ENCODE data around the gene OTOG. TPM values are rescaled to one million over a fixed set of nuclear protein-coding genes. Genes with fewer than 3 reads are reported as not detected.

OTOG gene
- total RNA-seq, 2 experiments from 2014 or later: not detected

DNA sequence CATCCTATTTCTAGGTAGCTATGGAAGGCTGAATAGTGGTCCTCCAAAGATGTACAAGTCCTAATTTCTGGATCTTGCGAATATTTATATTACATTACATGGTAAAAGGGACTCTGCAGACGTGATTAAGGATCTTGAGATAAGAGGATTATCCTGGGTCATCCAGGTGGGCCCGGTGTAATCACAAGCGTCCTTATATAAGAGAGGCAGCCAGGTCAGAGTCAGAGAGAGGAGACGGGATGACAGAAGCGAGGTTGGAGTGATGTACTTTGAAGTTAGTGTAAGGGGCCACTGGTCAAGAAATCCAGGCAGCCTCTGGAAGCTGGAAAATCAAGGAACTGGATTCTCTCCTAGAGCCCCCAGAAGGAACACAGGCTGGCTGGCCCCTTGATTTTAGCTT is 102.2 kb downstream of the OTOG start:
- Histone ChIP-seq H3K9me3 (ENCODE audit: control insufficient read depth in 1 of 2, insufficient read depth in 1 of 2, low read length in 2 of 2) (peaks cover 7 to 20% of the 10 kb centered on the region in 2 experiments), H3K36me3 (ENCODE audit: insufficient read depth, low read length) (no peaks in the 10 kb centered on the region), H3K4me3 (ENCODE audit: low read length) (no peak overlapping the region), H3K27ac (ENCODE audit: low read depth in 1 of 2, low read length in 2 of 2) (no peak overlapping the region), H3K27me3 (ENCODE audit: control insufficient read depth in 1 of 2, insufficient read depth in 2 of 2, low read length in 2 of 2) (peaks cover 37 to 41% of the 10 kb centered on the region in 2 experiments), H3K4me1 (ENCODE audit: insufficient read depth, low read length) (no peaks in the 10 kb centered on the region)
- Mint-ChIP-seq H3K4me1 (ENCODE audit: low read depth) (no peaks in the 10 kb centered on the region), H3K9me3 (no peaks in the 10 kb centered on the region), H3K36me3 (ENCODE audit: low read depth) (no peaks in the 10 kb centered on the region), H3K27ac (no peak overlapping the region), H3K4me3 (no peak overlapping the region), H3K27me3 (peaks cover 66% of the 10 kb centered on the region)
- no peak for DNase-seq
- TF ChIP-seq, protein P1, sequence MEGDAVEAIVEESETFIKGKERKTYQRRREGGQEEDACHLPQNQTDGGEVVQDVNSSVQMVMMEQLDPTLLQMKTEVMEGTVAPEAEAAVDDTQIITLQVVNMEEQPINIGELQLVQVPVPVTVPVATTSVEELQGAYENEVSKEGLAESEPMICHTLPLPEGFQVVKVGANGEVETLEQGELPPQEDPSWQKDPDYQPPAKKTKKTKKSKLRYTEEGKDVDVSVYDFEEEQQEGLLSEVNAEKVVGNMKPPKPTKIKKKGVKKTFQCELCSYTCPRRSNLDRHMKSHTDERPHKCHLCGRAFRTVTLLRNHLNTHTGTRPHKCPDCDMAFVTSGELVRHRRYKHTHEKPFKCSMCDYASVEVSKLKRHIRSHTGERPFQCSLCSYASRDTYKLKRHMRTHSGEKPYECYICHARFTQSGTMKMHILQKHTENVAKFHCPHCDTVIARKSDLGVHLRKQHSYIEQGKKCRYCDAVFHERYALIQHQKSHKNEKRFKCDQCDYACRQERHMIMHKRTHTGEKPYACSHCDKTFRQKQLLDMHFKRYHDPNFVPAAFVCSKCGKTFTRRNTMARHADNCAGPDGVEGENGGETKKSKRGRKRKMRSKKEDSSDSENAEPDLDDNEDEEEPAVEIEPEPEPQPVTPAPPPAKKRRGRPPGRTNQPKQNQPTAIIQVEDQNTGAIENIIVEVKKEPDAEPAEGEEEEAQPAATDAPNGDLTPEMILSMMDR (IDR thresholded peaks at IDR 0.05): no peak
- ChIA-PET POLR2A (no interaction called here), CTCF (no interaction called here)
- no peak for ATAC-seq (ENCODE audit: poor library complexity)
- intact Hi-C loops (cut with DNase I, micrococcal nuclease): no loop called here

GRCh38 chr11:17649696-17650095 is 102.6 kb downstream of the OTOG start:
- Histone ChIP-seq H3K36me3 (ENCODE audit: insufficient read depth, low read length) (no peaks in the 10 kb centered on the region), H3K27ac (ENCODE audit: low read depth in 1 of 2, low read length in 2 of 2) (no peak overlapping the region), H3K9me3 (ENCODE audit: control insufficient read depth in 1 of 2, insufficient read depth in 1 of 2, low read length in 2 of 2) (peaks cover 7 to 20% of the 10 kb centered on the region in 2 experiments), H3K27me3 (ENCODE audit: control insufficient read depth in 1 of 2, insufficient read depth in 2 of 2, low read length in 2 of 2) (peaks cover 41 to 42% of the 10 kb centered on the region in 2 experiments), H3K4me1 (ENCODE audit: insufficient read depth, low read length) (no peaks in the 10 kb centered on the region), H3K4me3 (ENCODE audit: low read length) (no peak overlapping the region)
- no peaks in the 10 kb centered on the region for H3K36me3 Mint-ChIP-seq (ENCODE audit: low read depth)
- TF ChIP-seq, protein P1 (IDR thresholded peaks at IDR 0.05): no peak
- ChIA-PET CTCF (no interaction called here), POLR2A (no interaction called here)
- no peak overlapping the region for H3K4me3 Mint-ChIP-seq
- no peak overlapping the region for H3K27ac Mint-ChIP-seq
- H3K27me3 Mint-ChIP-seq: peaks cover 69% of the 10 kb centered on the region
- DNase-seq: no peak
- intact Hi-C loops (cut with DNase I, micrococcal nuclease): no loop called here
- no peak for ATAC-seq (ENCODE audit: poor library complexity)
- no peaks in the 10 kb centered on the region for H3K4me1 Mint-ChIP-seq (ENCODE audit: low read depth)
- H3K9me3 Mint-ChIP-seq: no peaks in the 10 kb centered on the region

- Histone ChIP-seq H3K36me3 (ENCODE audit: insufficient read depth, low read length) (no peaks in the 10 kb centered on the region), H3K4me3 (ENCODE audit: low read length) (no peak overlapping the region), H3K9me3 (ENCODE audit: control insufficient read depth in 1 of 2, insufficient read depth in 1 of 2, low read length in 2 of 2) (peaks cover 11 to 20% of the 10 kb centered on the region in 2 experiments), H3K27me3 (ENCODE audit: control insufficient read depth in 1 of 2, insufficient read depth in 2 of 2, low read length in 2 of 2) (peaks cover 38 to 47% of the 10 kb centered on the region in 2 experiments), H3K27ac (ENCODE audit: low read depth in 1 of 2, low read length in 2 of 2) (no peak overlapping the region), H3K4me1 (ENCODE audit: insufficient read depth, low read length) (no peaks in the 10 kb centered on the region)
- no peak for DNase-seq
- Mint-ChIP-seq H3K4me3 (no peak overlapping the region), H3K27ac (no peak overlapping the region), H3K27me3 (peaks cover 74% of the 10 kb centered on the region), H3K36me3 (ENCODE audit: low read depth) (no peaks in the 10 kb centered on the region), H3K9me3 (peaks cover 4% of the 10 kb centered on the region), H3K4me1 (ENCODE audit: low read depth) (no peaks in the 10 kb centered on the region)
- ChIA-PET POLR2A (no interaction called here), CTCF (no interaction called here)
- TF ChIP-seq, protein P1 (IDR thresholded peaks at IDR 0.05): no peak
- no peak for ATAC-seq (ENCODE audit: poor library complexity)
- intact Hi-C loops (cut with DNase I, micrococcal nuclease): no loop called here
Measured at GRCh38 chr11:17650127-17650911, 103.3 kb downstream of the OTOG start.
